HG03045 (cell line): Measurements from ENCODE around the gene THAP8.
A peak's percentile ranks its signal among the peaks of the same experiment; 100 is the strongest.
"Not testable (repeated sequence)": the region's sequence is repeated elsewhere in the genome, so short reads cannot be mapped to it uniquely, and the experiment has no call there.

Source experiments
- ATAC-seq: cut with Tn5 transposase; IDR thresholded peaks from one replicate; pipeline ENCODE4 v1.9.1; 2021; ENCODE audit warnings: mild to moderate bottlenecking, moderate library complexity; ENCODE audit not compliant: unreplicated experiment

Gene THAP8

GRCh38 chr19:36072081-36072480, 18.0 kb upstream of the THAP8 start:
- no peak for ATAC-seq

- not testable (repeated sequence) for ATAC-seq
Measured at GRCh38 chr19:36068810-36069499, 14.9 kb upstream of the THAP8 start.

GRCh38 chr19:36067681-36068080, 13.6 kb upstream of the THAP8 start:
- no peak for ATAC-seq

- ATAC-seq = no peak
Measured at GRCh38 chr19:36064826-36065225, 10.7 kb upstream of the THAP8 start.

GRCh38 chr19:36061367-36061766, 7.3 kb upstream of the THAP8 start:
- no peak for ATAC-seq

- ATAC-seq = no peak
Measured at GRCh38 chr19:36060430-36060829, 6.3 kb upstream of the THAP8 start.

GRCh38 chr19:36059180-36059910, 5.3 kb upstream of the THAP8 start:
- ATAC-seq = no peak

GRCh38 chr19:36058481-36059179, 4.5 kb upstream of the THAP8 start:
- ATAC-seq = no peak

- peak; percentile 78 for ATAC-seq
Measured at GRCh38 chr19:36054733-36055686, 925 bp upstream of the THAP8 start, which contains the start of gene WDR62. WDR62 (plus strand) TSS chr19:36054897; CDS start chr19:36054972, 75 bp downstream.

GRCh38 chr19:36051637-36052036, 2.4 kb downstream of the THAP8 start:
- ATAC-seq = no peak

GRCh38 chr19:36051236-36051635, 2.8 kb downstream of the THAP8 start:
- ATAC-seq = no peak

GRCh38 chr19:36049080-36049698, 4.9 kb downstream of the THAP8 start:
- no peak for ATAC-seq

- no peak for ATAC-seq
Measured at GRCh38 chr19:36047835-36048234, 6.2 kb downstream of the THAP8 start.

GRCh38 chr19:36046443-36047050, 7.5 kb downstream of the THAP8 start:
- ATAC-seq = no peak

- ATAC-seq = no peak
Measured at GRCh38 chr19:36043952-36044351, 10.1 kb downstream of the THAP8 start.

- no peak for ATAC-seq
Measured at GRCh38 chr19:36041831-36042230, 12.3 kb downstream of the THAP8 start.

- ATAC-seq = not testable (repeated sequence)
Measured at GRCh38 chr19:36041092-36041491, 13.0 kb downstream of the THAP8 start.

GRCh38 chr19:36040495-36040894, 13.6 kb downstream of the THAP8 start:
- no peak for ATAC-seq

- no peak for ATAC-seq
Measured at GRCh38 chr19:36032251-36033104, 21.6 kb downstream of the THAP8 start, which contains the start of gene CLIP3. CLIP3 (minus strand) TSS chr19:36032873; CDS start chr19:36032357, 516 bp downstream.
